ENCODE results near the gene CARS1. TPM values are rescaled to one million over a fixed set of nuclear protein-coding genes. Genes with fewer than 3 reads are reported as not detected.
"Not testable (repeated sequence)": the region's sequence is repeated elsewhere in the genome, so short reads cannot be mapped to it uniquely, and the experiment has no call there.

Gene CARS1
- polyA plus RNA-seq, 2 donors, result 22.8 to 29.0 TPM

GRCh38 chr11:3080733-3081385 lies 23.6 kb upstream of the CARS1 start:
- Histone ChIP-seq H3K27ac (ENCODE audit: low read depth in 2 of 2, low read length in 1 of 2) (no peak overlapping the region), H3K4me1 (ENCODE audit: control insufficient read depth in 2 of 2, insufficient read depth in 2 of 2, low read length in 1 of 2) (no peaks in the 10 kb centered on the region), H3K4me3 (ENCODE audit: low read depth in 1 of 2, low read length in 2 of 2) (no peak overlapping the region), H3K36me3 (ENCODE audit: control insufficient read depth in 2 of 2, insufficient read depth in 2 of 2, low read length in 1 of 2) (no peaks in the 10 kb centered on the region), H3K27me3 (ENCODE audit: control insufficient read depth in 1 of 2, insufficient read depth in 2 of 2, low read length in 2 of 2) (no peaks in the 10 kb centered on the region), H3K9me3 (ENCODE audit: control insufficient read depth in 2 of 2, insufficient read depth in 1 of 2, low read depth in 1 of 2, low read length in 1 of 2) (no peaks in the 10 kb centered on the region)
- WGBS, 2 donors, result 80 to 82% methylated on average over 13 of the region's 13 CpGs

GRCh38 chr11:3080104-3080503 lies 22.9 kb upstream of the CARS1 start:
- WGBS, 2 donors, result 85 to 87% methylated on average over 1 of the region's 1 CpG
- no peaks in the 10 kb centered on the region for H3K4me1 ChIP-seq (ENCODE audit: control insufficient read depth in 2 of 2, insufficient read depth in 2 of 2, low read length in 1 of 2)

GRCh38 chr11:3077846-3078440 lies 20.7 kb upstream of the CARS1 start:
- Histone ChIP-seq H3K4me3 (ENCODE audit: low read depth in 1 of 2, low read length in 2 of 2) (no peak overlapping the region), H3K27me3 (ENCODE audit: control insufficient read depth in 1 of 2, insufficient read depth in 2 of 2, low read length in 2 of 2) (no peaks in the 10 kb centered on the region), H3K4me1 (ENCODE audit: control insufficient read depth in 2 of 2, insufficient read depth in 2 of 2, low read length in 1 of 2) (no peaks in the 10 kb centered on the region), H3K36me3 (ENCODE audit: control insufficient read depth in 2 of 2, insufficient read depth in 2 of 2, low read length in 1 of 2) (no peaks in the 10 kb centered on the region), H3K9me3 (ENCODE audit: control insufficient read depth in 2 of 2, insufficient read depth in 1 of 2, low read depth in 1 of 2, low read length in 1 of 2) (no peaks in the 10 kb centered on the region), H3K27ac (ENCODE audit: low read depth in 2 of 2, low read length in 1 of 2) (no peak overlapping the region)
- 83 to 84% methylated on average over 16 of the region's 16 CpGs for WGBS, 2 donors

More at GRCh38 chr11:3080104-3080503, 22.9 kb upstream of the CARS1 start:
- Histone ChIP-seq H3K9me3 (ENCODE audit: control insufficient read depth in 2 of 2, insufficient read depth in 1 of 2, low read depth in 1 of 2, low read length in 1 of 2) (no peaks in the 10 kb centered on the region), H3K36me3 (ENCODE audit: control insufficient read depth in 2 of 2, insufficient read depth in 2 of 2, low read length in 1 of 2) (no peaks in the 10 kb centered on the region), H3K27me3 (ENCODE audit: control insufficient read depth in 1 of 2, insufficient read depth in 2 of 2, low read length in 2 of 2) (no peaks in the 10 kb centered on the region), H3K4me3 (ENCODE audit: low read depth in 1 of 2, low read length in 2 of 2) (no peak overlapping the region), H3K27ac (ENCODE audit: low read depth in 2 of 2, low read length in 1 of 2) (no peak overlapping the region)

GRCh38 chr11:3077189-3077836 lies 20.1 kb upstream of the CARS1 start:
- Histone ChIP-seq H3K36me3 (ENCODE audit: control insufficient read depth in 2 of 2, insufficient read depth in 2 of 2, low read length in 1 of 2) (no peaks in the 10 kb centered on the region), H3K27me3 (ENCODE audit: control insufficient read depth in 1 of 2, insufficient read depth in 2 of 2, low read length in 2 of 2) (no peaks in the 10 kb centered on the region), H3K9me3 (ENCODE audit: control insufficient read depth in 2 of 2, insufficient read depth in 1 of 2, low read depth in 1 of 2, low read length in 1 of 2) (no peaks in the 10 kb centered on the region), H3K4me3 (ENCODE audit: low read depth in 1 of 2, low read length in 2 of 2) (no peak overlapping the region), H3K27ac (ENCODE audit: low read depth in 2 of 2, low read length in 1 of 2) (no peak overlapping the region), H3K4me1 (ENCODE audit: control insufficient read depth in 2 of 2, insufficient read depth in 2 of 2, low read length in 1 of 2) (no peaks in the 10 kb centered on the region)
- 77 to 89% methylated on average over 11 of the region's 11 CpGs for WGBS, 2 donors

GRCh38 chr11:3074912-3075589 lies 17.8 kb upstream of the CARS1 start:
- H3K36me3 ChIP-seq (ENCODE audit: control insufficient read depth in 2 of 2, insufficient read depth in 2 of 2, low read length in 1 of 2), result no peaks in the 10 kb centered on the region
- WGBS, 2 donors, result 53 to 61% methylated on average over 8 of the region's 8 CpGs

GRCh38 chr11:3073029-3073435 lies 15.8 kb upstream of the CARS1 start:
- H3K27me3 ChIP-seq (ENCODE audit: control insufficient read depth in 1 of 2, insufficient read depth in 2 of 2, low read length in 2 of 2), result no peaks in the 10 kb centered on the region
- 53 to 73% methylated on average over 3 of the region's 3 CpGs for WGBS, 2 donors
- H3K4me1 ChIP-seq (ENCODE audit: control insufficient read depth in 2 of 2, insufficient read depth in 2 of 2, low read length in 1 of 2), result no peaks in the 10 kb centered on the region
- H3K9me3 ChIP-seq (ENCODE audit: control insufficient read depth in 2 of 2, insufficient read depth in 1 of 2, low read depth in 1 of 2, low read length in 1 of 2), result no peaks in the 10 kb centered on the region
- H3K36me3 ChIP-seq (ENCODE audit: control insufficient read depth in 2 of 2, insufficient read depth in 2 of 2, low read length in 1 of 2), result no peaks in the 10 kb centered on the region
- no peak overlapping the region for H3K4me3 ChIP-seq (ENCODE audit: low read depth in 1 of 2, low read length in 2 of 2)
- peak overlapping the region in 1 of 2 donors; percentile 61 for H3K27ac ChIP-seq (ENCODE audit: low read depth in 2 of 2, low read length in 1 of 2)

More at GRCh38 chr11:3074912-3075589, 17.8 kb upstream of the CARS1 start:
- no peak overlapping the region for H3K4me3 ChIP-seq (ENCODE audit: low read depth in 1 of 2, low read length in 2 of 2)
- no peaks in the 10 kb centered on the region for H3K9me3 ChIP-seq (ENCODE audit: control insufficient read depth in 2 of 2, insufficient read depth in 1 of 2, low read depth in 1 of 2, low read length in 1 of 2)
- no peaks in the 10 kb centered on the region for H3K4me1 ChIP-seq (ENCODE audit: control insufficient read depth in 2 of 2, insufficient read depth in 2 of 2, low read length in 1 of 2)
- no peaks in the 10 kb centered on the region for H3K27me3 ChIP-seq (ENCODE audit: control insufficient read depth in 1 of 2, insufficient read depth in 2 of 2, low read length in 2 of 2)
- H3K27ac ChIP-seq (ENCODE audit: low read depth in 2 of 2, low read length in 1 of 2), result no peak overlapping the region

- H3K36me3 ChIP-seq (ENCODE audit: control insufficient read depth in 2 of 2, insufficient read depth in 2 of 2, low read length in 1 of 2), result no peaks in the 10 kb centered on the region
- no peaks in the 10 kb centered on the region for H3K9me3 ChIP-seq (ENCODE audit: control insufficient read depth in 2 of 2, insufficient read depth in 1 of 2, low read depth in 1 of 2, low read length in 1 of 2)
- H3K27me3 ChIP-seq (ENCODE audit: control insufficient read depth in 1 of 2, insufficient read depth in 2 of 2, low read length in 2 of 2), result no peaks in the 10 kb centered on the region
- no peak overlapping the region for H3K4me3 ChIP-seq (ENCODE audit: low read depth in 1 of 2, low read length in 2 of 2)
- H3K4me1 ChIP-seq (ENCODE audit: control insufficient read depth in 2 of 2, insufficient read depth in 2 of 2, low read length in 1 of 2), result no peaks in the 10 kb centered on the region
- WGBS, 2 donors, result 80 to 83% methylated on average over 7 of the region's 8 CpGs
- no peak overlapping the region for H3K27ac ChIP-seq (ENCODE audit: low read depth in 2 of 2, low read length in 1 of 2)
These were observed 12.2 kb upstream of the CARS1 start for GRCh38 chr11:3069425-3069824.

- not testable (repeated sequence) for H3K9me3 ChIP-seq (ENCODE audit: control insufficient read depth in 2 of 2, insufficient read depth in 1 of 2, low read depth in 1 of 2, low read length in 1 of 2); H3K27me3 ChIP-seq (ENCODE audit: control insufficient read depth in 1 of 2, insufficient read depth in 2 of 2, low read length in 2 of 2); H3K4me1 ChIP-seq (ENCODE audit: control insufficient read depth in 2 of 2, insufficient read depth in 2 of 2, low read length in 1 of 2); H3K27ac ChIP-seq (ENCODE audit: low read depth in 2 of 2, low read length in 1 of 2); H3K36me3 ChIP-seq (ENCODE audit: control insufficient read depth in 2 of 2, insufficient read depth in 2 of 2, low read length in 1 of 2); H3K4me3 ChIP-seq (ENCODE audit: low read depth in 1 of 2, low read length in 2 of 2)
- WGBS, 2 donors, result 94 to 95% methylated on average over 3 of the region's 3 CpGs
These were observed 9.1 kb upstream of the CARS1 start for GRCh38 chr11:3066308-3066707.

- H3K27ac ChIP-seq (ENCODE audit: low read depth in 2 of 2, low read length in 1 of 2); H3K27me3 ChIP-seq (ENCODE audit: control insufficient read depth in 1 of 2, insufficient read depth in 2 of 2, low read length in 2 of 2); H3K4me1 ChIP-seq (ENCODE audit: control insufficient read depth in 2 of 2, insufficient read depth in 2 of 2, low read length in 1 of 2); H3K9me3 ChIP-seq (ENCODE audit: control insufficient read depth in 2 of 2, insufficient read depth in 1 of 2, low read depth in 1 of 2, low read length in 1 of 2); H3K36me3 ChIP-seq (ENCODE audit: control insufficient read depth in 2 of 2, insufficient read depth in 2 of 2, low read length in 1 of 2); H3K4me3 ChIP-seq (ENCODE audit: low read depth in 1 of 2, low read length in 2 of 2): not testable (repeated sequence)
- 85 to 92% methylated on average over 6 of the region's 6 CpGs for WGBS, 2 donors
These were observed 7.5 kb upstream of the CARS1 start for GRCh38 chr11:3064709-3065108.
